Measurements from ENCODE around the gene CARM1. TPM values are rescaled to one million over a fixed set of nuclear protein-coding genes. Genes with fewer than 3 reads are reported as not detected.

Gene CARM1
- total and polyA plus RNA-seq, 2 of the 13 experiments (the other 11 are each of a cell fraction or from before 2014, with no cell fraction given), result 27.6 to 55.8 TPM

GRCh38 chr19:10835754-10836478 lies 35.4 kb upstream of the CARM1 start, which contains the start of gene TMED1 (continued):
- no peak for TF ChIP-seq NFE2L2 (IDR thresholded peaks at IDR 0.05; ENCODE audit: low read length)
- TF ChIP-seq ZNF337 (CRISPR knock-in tag; IDR thresholded peaks at IDR 0.05; ENCODE audit: borderline replicate concordance, low read depth), result no peak
- TF ChIP-seq CAMTA2 (CRISPR knock-in tag; IDR thresholded peaks at IDR 0.05; ENCODE audit: borderline replicate concordance), result no peak
- peak; percentile 34; the same call in 1 of the 2 replicates for TF ChIP-seq ZNF414 (CRISPR knock-in tag; IDR thresholded peaks at IDR 0.05)
- no peak for TF ChIP-seq ZNF354B (CRISPR knock-in tag; IDR thresholded peaks at IDR 0.05)
- TF ChIP-seq ZNF710 (CRISPR knock-in tag; IDR thresholded peaks at IDR 0.05; ENCODE audit: borderline replicate concordance), result no peak
- no peak for TF ChIP-seq GPBP1L1 (CRISPR knock-in tag; IDR thresholded peaks at IDR 0.05)
- no peak for TF ChIP-seq ZNF790 (CRISPR knock-in tag; IDR thresholded peaks at IDR 0.05; ENCODE audit: borderline replicate concordance)
- TF ChIP-seq PPARG (CRISPR knock-in tag; conservative IDR thresholded peaks at IDR 0.05), result no peak
- 0 out of 2 replicates have a peak, but pooled peaks have one; percentile 28 for TF ChIP-seq RXRB (CRISPR knock-in tag; IDR thresholded peaks at IDR 0.05; ENCODE audit: borderline replicate concordance)
- TF ChIP-seq HBP1 (CRISPR knock-in tag; IDR thresholded peaks at IDR 0.05; ENCODE audit: low read depth), result no peak
- no peak for TF ChIP-seq PTBP1 (IDR thresholded peaks at IDR 0.05; ENCODE audit: low read depth, low read length, poor library complexity, severe bottlenecking)
- TF ChIP-seq NKX3-1 (CRISPR knock-in tag; IDR thresholded peaks at IDR 0.05), result no peak
- no peak for TF ChIP-seq PHB2 (IDR thresholded peaks at IDR 0.05; ENCODE audit: partially characterized antibody)
- TF ChIP-seq MLLT10 (CRISPR knock-in tag; IDR thresholded peaks at IDR 0.05), result no peak
- no peak; the same call in 1 of the 2 replicates for TF ChIP-seq TGIF2 (CRISPR knock-in tag; IDR thresholded peaks at IDR 0.05)
- TF ChIP-seq ZNF891 (CRISPR knock-in tag; IDR thresholded peaks at IDR 0.05), result no peak
- TF ChIP-seq HMGA1 (CRISPR knock-in tag; conservative IDR thresholded peaks at IDR 0.05), result no peak
- no peak for TF ChIP-seq ZNF766 (CRISPR knock-in tag; IDR thresholded peaks at IDR 0.05; ENCODE audit: borderline replicate concordance)
- TF ChIP-seq KDM2A (CRISPR knock-in tag; IDR thresholded peaks at IDR 0.05; ENCODE audit: borderline replicate concordance, low read depth), result peak; percentile 98
- TF ChIP-seq ZNF33A (CRISPR knock-in tag; IDR thresholded peaks at IDR 0.05; ENCODE audit: borderline replicate concordance), result no peak
- no peak for TF ChIP-seq ZNF841 (CRISPR knock-in tag; IDR thresholded peaks at IDR 0.05; ENCODE audit: borderline replicate concordance)
- no peak for TF ChIP-seq FOSL1 (CRISPR knock-in tag; IDR thresholded peaks at IDR 0.05; ENCODE audit: borderline replicate concordance)
- no peak; the same call in 1 of the 2 replicates for TF ChIP-seq RFX1 (IDR thresholded peaks at IDR 0.05)
- TF ChIP-seq SRSF1 (optimal IDR thresholded peaks at IDR 0.05; ENCODE audit: low read depth, low read length), result peak; percentile 4
- TF ChIP-seq RFXAP (CRISPR knock-in tag; IDR thresholded peaks at IDR 0.05; ENCODE audit: borderline replicate concordance), result 0 out of 2 replicates have a peak, but pooled peaks have one; percentile 17
